ENCODE results near the gene ZNF385D.
"Not testable (repeated sequence)": the region's sequence is repeated elsewhere in the genome, so short reads cannot be mapped to it uniquely, and the experiment has no call there.

Gene ZNF385D

GRCh38 chr3:21421096-21421495 is 329.9 kb downstream of the ZNF385D start:
- in situ Hi-C loops (cut with MboI; ENCODE audit: low pct_unique_long_range_greater_than_20kb, low sequenced_read_pairs) = no loop called here
- DNase-seq = no peak

DNA sequence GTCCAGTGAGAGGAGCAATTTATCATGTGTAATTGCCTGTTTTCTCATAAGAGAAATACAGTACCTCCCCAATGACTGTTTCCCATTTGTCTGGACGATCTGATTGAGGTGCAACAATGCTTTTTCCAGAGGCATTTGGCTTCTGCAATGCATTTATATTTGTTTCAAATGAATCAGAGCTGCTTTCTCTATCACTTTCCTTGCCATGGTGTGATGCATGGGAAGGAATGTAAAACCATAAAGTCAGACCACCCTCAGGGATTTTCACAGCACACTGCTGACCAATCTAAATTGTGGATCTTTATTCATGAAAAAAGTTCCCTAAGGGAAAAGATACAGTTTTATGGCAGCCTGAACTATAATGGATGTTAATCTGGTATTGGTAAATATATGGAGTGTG is 333.0 kb downstream of the ZNF385D start:
- in situ Hi-C loops (cut with MboI; ENCODE audit: low pct_unique_long_range_greater_than_20kb, low sequenced_read_pairs) = no loop called here
- no peak for DNase-seq

- DNase-seq = no peak
- in situ Hi-C loops (cut with MboI; ENCODE audit: low pct_unique_long_range_greater_than_20kb, low sequenced_read_pairs) = no loop called here
Measured at GRCh38 chr3:21414506-21414905, 336.5 kb downstream of the ZNF385D start.

DNA sequence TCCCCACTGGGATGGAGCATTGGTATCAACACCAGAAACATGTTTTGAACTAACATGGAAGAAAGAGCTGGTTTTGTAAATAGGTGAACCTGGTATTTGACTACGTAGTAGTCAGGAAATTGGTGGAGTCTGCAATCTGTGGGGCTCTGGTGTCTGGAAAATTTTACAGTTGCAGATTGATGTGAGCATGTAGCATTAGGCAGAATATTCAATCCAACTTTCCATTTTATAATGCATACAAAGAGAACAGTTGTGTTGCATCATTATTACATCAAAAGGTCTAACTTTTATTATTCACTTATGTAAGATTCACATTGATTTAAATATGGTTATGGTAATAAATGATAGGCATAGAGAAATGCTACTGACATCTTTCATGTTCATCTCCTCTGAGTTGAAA is 340.0 kb downstream of the ZNF385D start:
- no peak for DNase-seq
- in situ Hi-C loops (cut with MboI; ENCODE audit: low pct_unique_long_range_greater_than_20kb, low sequenced_read_pairs) = no loop called here

GRCh38 chr3:21409401-21409800 is 341.6 kb downstream of the ZNF385D start:
- in situ Hi-C loops (cut with MboI; ENCODE audit: low pct_unique_long_range_greater_than_20kb, low sequenced_read_pairs) = no loop called here
- no peak for DNase-seq

DNA sequence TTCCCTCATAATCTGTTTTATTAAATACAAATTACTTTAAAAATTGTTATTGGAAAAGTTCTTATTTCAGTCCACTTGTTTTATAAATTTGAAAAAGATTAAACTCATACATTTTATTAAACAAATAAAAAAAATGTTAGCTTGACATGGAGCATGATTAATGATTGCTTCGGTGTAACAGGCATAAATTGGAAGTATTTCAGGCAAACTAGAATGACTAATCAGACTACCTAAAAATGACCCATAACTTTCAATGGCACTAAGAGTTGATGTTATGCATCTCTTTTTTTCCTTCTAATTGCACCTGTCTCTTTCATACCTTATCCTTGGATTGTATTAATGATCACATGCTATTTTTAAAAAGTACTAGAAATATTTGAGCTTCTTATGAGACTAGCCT is 343.3 kb downstream of the ZNF385D start:
- in situ Hi-C loops (cut with MboI; ENCODE audit: low pct_unique_long_range_greater_than_20kb, low sequenced_read_pairs) = no loop called here
- no peak for DNase-seq

DNA sequence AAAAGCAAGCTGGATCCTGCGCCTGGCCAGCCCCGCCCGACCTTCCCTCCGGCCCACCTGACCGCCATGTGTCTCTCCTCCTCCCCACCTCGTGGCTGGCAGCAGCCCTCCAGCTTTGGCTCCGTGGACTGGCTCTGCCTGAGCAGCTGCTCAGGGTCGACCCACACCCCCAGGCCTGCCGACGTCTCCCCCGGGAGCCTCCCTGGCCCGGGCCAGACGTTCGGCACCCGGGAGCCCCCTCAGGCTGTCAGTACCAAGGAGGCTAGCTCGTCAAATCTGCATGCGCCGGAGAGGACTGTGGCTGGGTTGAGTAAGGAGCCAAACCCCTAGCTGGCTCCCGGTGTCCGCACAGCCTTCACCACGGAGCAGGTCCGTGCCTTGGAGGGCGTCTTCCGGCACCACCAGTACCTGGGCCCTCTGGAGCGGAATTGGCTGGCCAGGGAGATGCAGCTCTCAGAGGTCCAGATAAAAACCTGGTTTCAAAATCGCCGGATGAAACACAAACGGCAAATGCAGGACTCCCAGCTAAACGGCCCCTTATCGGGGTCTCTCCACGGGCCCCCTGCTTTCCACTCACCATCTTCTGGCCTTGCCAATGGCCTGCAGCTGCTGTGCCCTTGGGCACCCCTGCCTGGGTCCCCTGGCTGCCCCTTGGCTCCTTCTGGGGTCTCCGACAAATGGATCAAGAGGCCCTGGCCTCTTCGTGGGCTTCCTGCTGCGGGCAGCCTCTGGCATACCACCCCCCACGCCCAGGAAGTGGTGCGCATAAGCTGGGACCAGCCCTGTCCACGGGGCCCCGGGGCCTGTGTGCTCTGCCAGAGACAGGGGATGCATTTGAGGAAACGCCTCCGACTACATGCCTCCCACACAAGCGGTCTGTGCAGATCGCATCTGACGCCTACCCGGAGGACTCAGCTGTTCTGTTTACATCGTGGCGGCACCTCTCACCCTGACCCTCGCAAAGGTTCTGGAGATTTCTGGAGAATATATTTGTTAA is 345.0 kb downstream of the ZNF385D start:
- no peak for DNase-seq
- in situ Hi-C loops (cut with MboI; ENCODE audit: low pct_unique_long_range_greater_than_20kb, low sequenced_read_pairs) = no loop called here

DNA sequence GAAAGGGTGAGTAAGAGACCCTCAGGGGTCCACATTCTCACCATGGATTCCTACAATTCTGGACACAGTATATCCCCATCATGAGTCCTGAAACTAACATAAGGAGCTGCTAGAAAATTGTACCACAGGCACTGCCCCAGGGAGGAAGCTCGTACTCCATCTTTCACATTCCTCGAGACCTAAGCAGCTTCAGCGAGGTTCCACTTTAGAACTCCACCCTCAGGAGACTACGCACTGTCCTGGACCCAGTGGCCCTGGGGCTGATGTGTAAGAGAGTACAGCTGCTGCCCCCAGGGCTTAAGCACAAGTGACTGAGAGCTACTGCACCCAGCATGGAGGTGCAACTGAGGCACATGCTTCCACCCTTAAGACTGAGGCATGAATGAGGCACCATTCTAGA is 352.5 kb downstream of the ZNF385D start:
- in situ Hi-C loops (cut with MboI; ENCODE audit: low pct_unique_long_range_greater_than_20kb, low sequenced_read_pairs) = no loop called here

GRCh38 chr3:21393683-21394311 is 357.2 kb downstream of the ZNF385D start:
- DNase-seq = no peak
- in situ Hi-C loops (cut with MboI; ENCODE audit: low pct_unique_long_range_greater_than_20kb, low sequenced_read_pairs) = no loop called here

More for the DNA sequence above, 352.5 kb downstream of the ZNF385D start:
- DNase-seq = no peak

DNA sequence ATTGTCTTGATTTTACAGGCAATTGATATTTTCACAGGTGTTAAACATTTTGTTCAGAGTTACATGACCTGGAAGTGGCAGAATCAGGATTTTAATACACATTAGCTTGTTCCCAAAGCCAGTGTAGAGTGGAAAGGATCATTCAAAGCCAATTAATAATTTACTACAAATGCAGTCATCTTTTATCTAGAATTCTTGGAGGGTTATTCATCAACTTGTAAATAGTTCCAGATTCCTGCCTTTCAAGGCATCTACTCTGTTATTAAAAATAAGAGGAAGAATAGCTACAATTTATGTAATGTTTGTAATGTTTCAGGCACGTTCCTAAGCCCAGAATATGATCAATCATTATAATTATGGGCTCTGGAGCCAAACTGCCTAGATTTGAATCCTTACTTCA is 358.5 kb downstream of the ZNF385D start:
- in situ Hi-C loops (cut with MboI; ENCODE audit: low pct_unique_long_range_greater_than_20kb, low sequenced_read_pairs) = no loop called here
- DNase-seq = no peak

DNA sequence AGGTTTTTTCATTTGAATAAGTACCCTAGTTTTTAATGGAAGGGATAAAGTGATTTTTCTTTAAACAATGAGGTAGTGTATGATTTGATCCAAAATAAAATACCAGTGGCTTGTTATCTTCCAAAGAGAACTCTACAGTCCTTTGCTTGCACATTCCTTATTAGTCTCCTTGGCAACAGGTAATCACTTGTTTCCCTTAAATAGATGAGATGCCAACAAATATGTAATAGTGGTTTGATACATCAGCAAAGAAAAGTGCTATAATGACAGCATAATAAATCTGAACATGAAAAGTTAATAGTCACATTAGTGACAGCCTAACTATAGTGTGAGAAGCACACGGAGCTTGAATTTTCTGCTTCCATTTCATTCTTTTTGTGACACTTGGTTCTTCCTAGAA is 360.2 kb downstream of the ZNF385D start:
- DNase-seq = no peak

GRCh38 chr3:21390136-21390535 is 360.9 kb downstream of the ZNF385D start:
- DNase-seq = no peak

More for the DNA sequence above, 360.2 kb downstream of the ZNF385D start:
- in situ Hi-C loops (cut with MboI; ENCODE audit: low pct_unique_long_range_greater_than_20kb, low sequenced_read_pairs) = no loop called here

GRCh38 chr3:21387142-21387826 is 363.7 kb downstream of the ZNF385D start:
- in situ Hi-C loops (cut with MboI; ENCODE audit: low pct_unique_long_range_greater_than_20kb, low sequenced_read_pairs); DNase-seq: not testable (repeated sequence)

More at GRCh38 chr3:21390136-21390535, 360.9 kb downstream of the ZNF385D start:
- in situ Hi-C loops (cut with MboI; ENCODE audit: low pct_unique_long_range_greater_than_20kb, low sequenced_read_pairs) = no loop called here

DNA sequence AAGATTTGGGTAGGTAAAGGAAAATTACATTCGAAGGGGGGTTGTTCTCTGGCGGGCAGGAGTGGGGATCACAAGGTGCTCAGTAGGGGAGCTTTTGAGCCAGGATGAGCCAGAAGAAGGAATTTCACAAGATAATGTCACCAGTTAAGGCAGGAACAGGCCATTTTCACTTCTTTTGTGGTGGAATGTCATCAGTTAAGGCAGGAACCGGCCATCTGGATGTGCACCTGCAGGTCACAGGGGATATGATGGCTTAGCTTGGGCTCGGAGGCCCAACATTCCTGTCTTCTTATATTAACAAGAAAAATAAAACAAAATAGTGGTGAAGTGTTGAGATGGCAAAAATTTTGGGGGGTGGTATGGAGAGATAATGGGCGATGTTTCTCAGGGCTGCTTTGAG is 373.0 kb downstream of the ZNF385D start:
- DNase-seq; in situ Hi-C loops (cut with MboI; ENCODE audit: low pct_unique_long_range_greater_than_20kb, low sequenced_read_pairs): not testable (repeated sequence)

DNA sequence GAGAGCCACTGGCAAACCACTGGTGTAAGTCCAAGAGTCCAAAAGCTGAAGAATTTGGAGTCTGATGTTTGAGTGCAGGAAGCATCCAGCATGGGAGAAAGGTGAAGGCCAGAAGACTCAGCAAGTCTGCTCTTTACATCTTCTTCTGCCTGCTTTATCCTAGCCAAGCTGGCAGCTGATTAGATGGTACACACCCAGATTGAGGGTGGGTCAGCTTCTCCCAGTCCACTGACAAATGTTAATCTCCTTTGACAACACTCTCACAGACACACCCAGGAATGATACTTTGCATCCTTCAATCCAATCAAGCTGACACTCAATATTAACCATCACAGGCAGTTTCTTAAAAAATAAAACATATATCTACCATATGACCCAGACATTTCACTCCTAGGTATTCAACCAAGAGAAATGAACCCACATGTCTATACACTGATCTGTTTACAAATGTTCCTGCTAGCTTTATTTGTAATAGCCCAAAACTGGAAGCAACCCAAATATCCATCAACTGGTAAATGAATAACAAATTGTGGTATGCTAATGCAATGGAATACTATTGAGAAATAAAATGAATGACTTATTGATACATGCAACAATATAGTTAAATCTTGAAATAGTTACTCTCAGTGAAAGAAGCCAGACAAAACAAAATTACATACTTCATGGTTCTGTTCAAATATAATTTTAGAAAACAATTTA is 373.8 kb downstream of the ZNF385D start:
- in situ Hi-C loops (cut with MboI; ENCODE audit: low pct_unique_long_range_greater_than_20kb, low sequenced_read_pairs) = no loop called here
- no peak for DNase-seq

DNA sequence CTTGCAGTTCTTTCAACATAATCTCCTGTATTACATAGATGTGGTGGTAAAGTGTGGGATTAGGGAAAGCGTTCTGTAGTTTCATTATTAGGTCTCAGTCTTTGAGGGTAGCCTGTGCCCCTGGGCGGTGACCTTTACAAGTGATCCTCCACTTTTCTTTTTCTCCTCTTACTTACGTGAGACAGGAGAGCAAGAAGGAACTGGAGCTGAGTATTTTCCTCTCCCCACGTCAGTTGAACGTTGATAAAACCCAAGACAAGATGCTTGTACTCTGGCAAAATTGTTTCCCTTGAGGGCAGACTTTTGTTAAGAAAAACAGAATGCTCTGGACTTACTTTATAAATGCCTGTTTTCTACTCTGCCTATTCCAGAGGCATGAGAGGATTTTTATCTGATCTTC is 378.7 kb downstream of the ZNF385D start:
- DNase-seq = no peak
- in situ Hi-C loops (cut with MboI; ENCODE audit: low pct_unique_long_range_greater_than_20kb, low sequenced_read_pairs) = no loop called here
